ENCODE data around the gene FHAD1.

GRCh38 chr1:15215116-15215515, 31.9 kb upstream of the FHAD1 start:
- no peak for TF ChIP-seq EZH2 (IDR thresholded peaks at IDR 0.05)
- TF ChIP-seq CTCF (IDR thresholded peaks at IDR 0.05 in 2 of 3, conservative IDR thresholded peaks at IDR 0.05 in 1 of 3; ENCODE audit: borderline replicate concordance in 1 of 3, insufficient read depth in 1 of 3, low read depth in 2 of 3, low read length in 2 of 3): no peak

Measured in HCT116 (cell line).